ENCODE data around the gene CENPC. TPM values are rescaled to one million over a fixed set of nuclear protein-coding genes. Genes with fewer than 3 reads are reported as not detected.

CENPC gene
- total and polyA plus RNA-seq, 2 experiments from 2014 or later = 21.6 to 24.5 TPM

GRCh38 chr4:67483868-67484602 is 61.3 kb downstream of the CENPC start:
- no peak overlapping the region for H3K27ac Mint-ChIP-seq
- Histone ChIP-seq H2AFZ (no peak overlapping the region), H3K4me3 (no peak overlapping the region), H3K4me2 (no peak overlapping the region), H3K4me1 (ENCODE audit: insufficient read depth) (peaks cover 1% of the 10 kb centered on the region; the same call in 1 of the 2 replicates), H3K9me2 (ENCODE audit: insufficient read depth) (no peaks in the 10 kb centered on the region), H3K27me3 (ENCODE audit: insufficient read depth) (no peaks in the 10 kb centered on the region), H4K20me1 (replicated peaks; ENCODE audit: insufficient read depth) (no peaks in the 10 kb centered on the region), H3K36me3 (ENCODE audit: insufficient read depth) (no peaks in the 10 kb centered on the region), H3K79me2 (replicated peaks; ENCODE audit: insufficient read depth) (peaks cover 2% of the 10 kb centered on the region; the same call in 1 of the 2 replicates), H3F3A (replicated peaks; ENCODE audit: low read depth) (no peaks in the 10 kb centered on the region), H3K27ac (ENCODE audit: low read depth) (no peak overlapping the region)
- no peaks in the 10 kb centered on the region for H3K9me3 Mint-ChIP-seq
- ATAC-seq (peak; percentile 79), DNase-seq (ENCODE audit: low spot score) (peak; percentile 46)
- TF ChIP-seq EZH2 (IDR thresholded peaks at IDR 0.05; ENCODE audit: low read depth, unreplicated experiment) = no peak
- peaks cover 11% of the 10 kb centered on the region; the same call in 2 of the 3 replicates for H3K36me3 Mint-ChIP-seq (ENCODE audit: low read depth)
- H3K27me3 Mint-ChIP-seq (ENCODE audit: insufficient read depth, low read depth, poor library complexity) = no peaks in the 10 kb centered on the region
- H3K4me1 Mint-ChIP-seq = no peaks in the 10 kb centered on the region; the same call in 2 of the 3 replicates
- H3K4me3 Mint-ChIP-seq = no peak overlapping the region

- TF ChIP-seq ZNF462 (CRISPR knock-in tag; IDR thresholded peaks at IDR 0.05) = no peak
- TF ChIP-seq NANOG (IDR thresholded peaks at IDR 0.05; ENCODE audit: borderline replicate concordance) = no peak
- TF ChIP-seq POLR2AphosphoS5 (IDR thresholded peaks at IDR 0.05; ENCODE audit: low read depth) = no peak
- no peak for TF ChIP-seq EZH2phosphoT487 (IDR thresholded peaks at IDR 0.05; ENCODE audit: unreplicated experiment)
- no peak for TF ChIP-seq REST (IDR thresholded peaks at IDR 0.05; ENCODE audit: unreplicated experiment)
- TF ChIP-seq EZH2 (IDR thresholded peaks at IDR 0.05; ENCODE audit: low read depth, unreplicated experiment) = no peak
- no peak for TF ChIP-seq ETS1 (IDR thresholded peaks at IDR 0.05)
- no peak for TF ChIP-seq ZNF114 (CRISPR knock-in tag; IDR thresholded peaks at IDR 0.05)
- no peak overlapping the region for H3K27ac ChIP-seq (ENCODE audit: low read depth)
- Mint-ChIP-seq H3K36me3 (ENCODE audit: low read depth) (peaks cover 25% of the 10 kb centered on the region), H3K9me3 (no peaks in the 10 kb centered on the region), H3K27ac (no peak overlapping the region), H3K4me3 (no peak overlapping the region), H3K4me1 (peaks cover 28% of the 10 kb centered on the region), H3K27me3 (ENCODE audit: insufficient read depth, low read depth, poor library complexity) (peaks cover 6% of the 10 kb centered on the region)
- H2AFZ ChIP-seq = no peak overlapping the region
- H3K36me3 ChIP-seq (ENCODE audit: insufficient read depth) = no peaks in the 10 kb centered on the region
- no peak overlapping the region for H3K4me2 ChIP-seq
- no peaks in the 10 kb centered on the region for H3K9me2 ChIP-seq (ENCODE audit: insufficient read depth)
- no peak for ATAC-seq
- H3F3A ChIP-seq (replicated peaks; ENCODE audit: low read depth) = no peaks in the 10 kb centered on the region
- H4K20me1 ChIP-seq (replicated peaks; ENCODE audit: insufficient read depth) = no peaks in the 10 kb centered on the region
- no peak for DNase-seq (ENCODE audit: low spot score)
- H3K4me3 ChIP-seq = no peak overlapping the region
- peaks cover 2% of the 10 kb centered on the region; the same call in 1 of the 2 replicates for H3K79me2 ChIP-seq (replicated peaks; ENCODE audit: insufficient read depth)
- H3K27me3 ChIP-seq (ENCODE audit: insufficient read depth) = no peaks in the 10 kb centered on the region
- H3K4me1 ChIP-seq (ENCODE audit: insufficient read depth) = peaks cover 13% of the 10 kb centered on the region; the same call in 1 of the 2 replicates
Measured at GRCh38 chr4:67480810-67481209, 64.5 kb downstream of the CENPC start.
